ENCODE measurements around the gene PRL.

- TF ChIP-seq POLR2AphosphoS5 (IDR thresholded peaks at IDR 0.05) (no peak), CTCF (IDR thresholded peaks at IDR 0.05) (no peak)
Observed at GRCh38 chr6:22249711-22250350, 47.0 kb downstream of the PRL start.
